GM12878 (cell line): ENCODE data around the gene SYT1. TPM values are rescaled to one million over a fixed set of nuclear protein-coding genes. Genes with fewer than 3 reads are reported as not detected.

Experiments used
- ATAC-seq: fragments of 200-7000 bp; cut with Tn5 transposase; 3 replicates; pipeline ENCODE4 v1.9.1; 2020; ENCODE audit warnings: mild to moderate bottlenecking, moderate library complexity
- BruUV-seq: library from RNA; stranded (reverse); fragments of 400-500 nt; replicated peaks from 2 replicates; lab custom pipeline; 2021; lab: Mats Ljungman, UMichigan
- CTCF ChIA-PET: fragments of 300-600 bp; sonication (Branson Sonifier 250); formaldehyde crosslinking; extraction: SDS; loops from one replicate; lab custom pipeline; 2021; ENCODE audit warnings: inconsistent platforms; lab: Yijun Ruan, JAX
- POLR2A ChIA-PET: fragments of 350-600 bp; formaldehyde crosslinking; extraction: SDS; loops from one replicate; lab custom pipeline; 2021; ENCODE audit warnings: inconsistent platforms; lab: Charles Lee
- RAD21 ChIA-PET: fragments of 300-600 bp; sonication (Branson Sonifier 250); formaldehyde crosslinking; loops from one replicate; lab custom pipeline; 2023; ENCODE audit warnings: antibody characterized with exemption; ENCODE audit not compliant: unreplicated experiment; lab: Charles Lee
- SMC1A ChIA-PET: fragments of 300-600 bp; sonication (Branson Sonifier 250); formaldehyde crosslinking; loops from one replicate; lab custom pipeline; 2023; ENCODE audit not compliant: unreplicated experiment, uncharacterized antibody; lab: Charles Lee
- DNase-seq: peaks from one replicate; pipeline ENCODE4 v3.0.0-alpha.2; 2011; ENCODE audit warnings: low read depth, low spot score
- FAIRE-seq: peaks from 3 replicates; lab custom pipeline; 2011; peaks lifted over from hg19 to GRCh38; lab: Jason Lieb, UNC
- H2AFZ ChIP-seq: 2 replicates; pipeline ENCODE4 v1.6.0; 2011; ENCODE audit warnings: low read depth, low read length, control low read depth; ENCODE audit not compliant: control insufficient read depth
- H3K27ac ChIP-seq: 2 replicates; pipeline ENCODE4 v1.5.1; 2011; ENCODE audit warnings: control low read depth; ENCODE audit not compliant: control insufficient read depth, insufficient read depth
- H3K27me3 ChIP-seq, 2 experiments: replicated peaks in 1 of 2; 2 replicates each; pipeline versions ENCODE4 v1.6.0 to v1.6.1; 2011; ENCODE audit warnings: low read length in 1 of 2; ENCODE audit not compliant: control insufficient read depth in 2 of 2, insufficient read depth in 2 of 2
- H3K36me3 ChIP-seq, 2 experiments: 2 replicates each; pipeline ENCODE4 v1.5.1; 2011; ENCODE audit warnings: low read length in 1 of 2; ENCODE audit not compliant: control insufficient read depth in 2 of 2, insufficient read depth in 2 of 2
- H3K4me1 ChIP-seq: 2 replicates; pipeline ENCODE4 v1.6.1; 2011; ENCODE audit warnings: mild to moderate bottlenecking, low read length, moderate library complexity, mixed read lengths; ENCODE audit not compliant: control insufficient read depth, insufficient read depth
- H3K4me2 ChIP-seq: 2 replicates; pipeline ENCODE4 v1.6.0; 2011; ENCODE audit warnings: control low read depth; ENCODE audit not compliant: control insufficient read depth, insufficient read depth
- H3K4me3 ChIP-seq: fragments of 200-600 bp; sonication (generic); 2 replicates; pipeline ENCODE4 v1.5.1; 2016
- H3K79me2 ChIP-seq: 2 replicates; pipeline ENCODE4 v1.6.0; 2011; ENCODE audit warnings: low read length; ENCODE audit not compliant: control insufficient read depth, insufficient read depth
- H3K9ac ChIP-seq: 2 replicates; pipeline ENCODE4 v1.8.0; 2011; ENCODE audit warnings: low read length, control low read depth, mixed read lengths; ENCODE audit not compliant: control insufficient read depth, insufficient read depth
- H3K9me3 ChIP-seq: replicated peaks from 3 replicates; pipeline ENCODE4 v1.5.1; 2011; ENCODE audit warnings: mild to moderate bottlenecking, low read length; ENCODE audit not compliant: control insufficient read depth, insufficient read depth
- H4K20me1 ChIP-seq: 2 replicates; pipeline ENCODE4 v1.6.0; 2011; ENCODE audit not compliant: control insufficient read depth, insufficient read depth
- BHLHE40 ChIP-seq, 2 experiments: fragments of 450-650 bp in 1 of 2; IDR thresholded peaks; 2 replicates each; pipeline ENCODE4 v1.6.1; 2011 to 2017; ENCODE audit warnings: low read depth in 2 of 2, borderline replicate concordance in 1 of 2, improper control_type of control experiment in 1 of 2, low read length in 1 of 2, mild to moderate bottlenecking in 1 of 2
- CBX5 ChIP-seq: sonication (generic); IDR thresholded peaks from 2 replicates; pipeline ENCODE4 v1.6.1; 2016; ENCODE audit warnings: low read depth, moderate library complexity, mild to moderate bottlenecking, inconsistent platforms
- CHD2 ChIP-seq: IDR thresholded peaks from 2 replicates; pipeline ENCODE4 v1.6.1; 2011; ENCODE audit warnings: low read depth, low read length, improper control_type of control experiment, borderline replicate concordance
- EP300 ChIP-seq, 2 experiments: fragments of 150-350 bp in 1 of 2; IDR thresholded peaks; 2 replicates each; pipeline ENCODE4 v1.6.1; 2011 to 2012; ENCODE audit warnings: low read depth in 2 of 2, low read length in 2 of 2, borderline replicate concordance in 1 of 2, improper control_type of control experiment in 1 of 2, inconsistent platforms in 1 of 2; ENCODE audit not compliant: control insufficient read depth in 1 of 2
- FOXK2 ChIP-seq: fragments of 450-650 bp; IDR thresholded peaks from 2 replicates; pipeline ENCODE4 v1.6.1; 2017; ENCODE audit warnings: mild to moderate bottlenecking, moderate library complexity
- KAT2A ChIP-seq: conservative IDR thresholded peaks from 2 replicates; pipeline ENCODE4 v1.6.1; 2011; ENCODE audit warnings: low read depth, low read length; ENCODE audit not compliant: control insufficient read depth
- PAX8 ChIP-seq: fragments of 450-650 bp; IDR thresholded peaks from 2 replicates; pipeline ENCODE4 v1.6.1; 2017; ENCODE audit warnings: mild to moderate bottlenecking, moderate library complexity
- SMAD5 ChIP-seq: IDR thresholded peaks from 2 replicates; pipeline ENCODE4 v1.6.1; 2016; ENCODE audit warnings: antibody characterized with exemption, low read depth
- SREBF2 ChIP-seq: IDR thresholded peaks from 2 replicates; pipeline ENCODE4 v1.6.1; 2012; ENCODE audit warnings: mild to moderate bottlenecking, low read length
- SRF ChIP-seq, 2 experiments: IDR thresholded peaks; 2 replicates each; pipeline ENCODE4 v1.6.1; 2011; ENCODE audit warnings: low read depth in 2 of 2, low read length in 2 of 2, mild to moderate bottlenecking in 1 of 2, moderate library complexity in 1 of 2
- STAT1 ChIP-seq: fragments of 450-650 bp; conservative IDR thresholded peaks from 2 replicates; pipeline ENCODE4 v1.6.1; 2014; ENCODE audit warnings: antibody characterized with exemption, mild to moderate bottlenecking
- ZNF274 ChIP-seq: IDR thresholded peaks from one replicate; pipeline ENCODE4 v1.8.0; 2011; ENCODE audit not compliant: insufficient read length, insufficient read depth
- ZNF384 ChIP-seq: IDR thresholded peaks from 2 replicates; pipeline ENCODE4 v1.6.1; 2012; ENCODE audit warnings: low read depth, mild to moderate bottlenecking, low read length, improper control_type of control experiment, borderline replicate concordance
- ZNF622 ChIP-seq: fragments of 450-650 bp; IDR thresholded peaks from 2 replicates; pipeline ENCODE4 v1.6.1; 2017; ENCODE audit warnings: mild to moderate bottlenecking, inconsistent platforms
- WGBS: methylation state at CpG from one replicate; pipeline ENCODE4 v1.1.6; 2016; ENCODE audit warnings: low lambda C conversion rate; ENCODE audit not compliant: insufficient replicate concordance, insufficient coverage; ENCODE audit errors: missing lambda C conversion rate; 5-methylcytosine and 5-hydroxymethylcytosine counted together
- in situ Hi-C: fragments of 300-500 bp; cut with MboI; formaldehyde crosslinking; loops from 9 replicates; pipeline ENCODE4 v1.14.3; 2018; ENCODE audit warnings: mixed read lengths
- intact Hi-C: fragments of 100-400 bp; cut with micrococcal nuclease; formaldehyde crosslinking; loops from one replicate; pipeline ENCODE4 v1.14.2; 2022; ENCODE audit not compliant: unreplicated experiment
- polyA plus RNA-seq, 11 experiments: library from polyadenylated mRNA; depleted of rRNA in 4 of 11; unstranded in 6 of 11; stranded (reverse) in 5 of 11; fragments of >200 nt; fragmentation: Nextera tagmentation in 4 of 11; fragmentation: Illumina TruSeq in 1 of 11; extraction: Ambion mirVana in 4 of 11; extraction: Trizol in 1 of 11; gene quantifications; 1 replicate in 1 of 11; 2 replicates in 10 of 11; pipeline versions ENCODE4 v1.2.1 to v1.2.3, GENCODE V29; 2011 to 2016; ENCODE audit warnings: inconsistent platforms in 2 of 11, missing spikeins in 2 of 11, low read depth in 1 of 11
- total RNA-seq, 4 experiments: library from RNA; depleted of rRNA in 3 of 4; stranded (reverse); fragments of >200 nt in 3 of 4; fragmentation: Illumina TruSeq in 1 of 4; extraction: Trizol in 1 of 4; gene quantifications; 2 replicates each; pipeline versions ENCODE4 v1.2.1 to v1.2.3, GENCODE V29; 2013 to 2021
- TF ChIP-seq, protein P1 (sequence below): IDR thresholded peaks from 2 replicates; pipeline ENCODE4 v1.6.1; 2011; ENCODE audit warnings: borderline replicate concordance, low read depth, mild to moderate bottlenecking, moderate library complexity, mixed read lengths, low read length; ENCODE audit not compliant: insufficient read depth; ENCODE audit errors: extremely low read length
- TF ChIP-seq, protein P2 (sequence below): fragments of 450-650 bp; IDR thresholded peaks from 2 replicates; pipeline ENCODE4 v1.6.1; 2017; ENCODE audit warnings: mild to moderate bottlenecking, moderate library complexity
- TF ChIP-seq, protein P3 (sequence below): fragments of 450-650 bp; IDR thresholded peaks from 2 replicates; pipeline ENCODE4 v1.6.1; 2017; ENCODE audit warnings: mild to moderate bottlenecking, moderate library complexity

SYT1 gene
- total and polyA plus RNA-seq, 10 of the 15 experiments (the other 5 are each of a cell fraction or from before 2014, with no cell fraction given) = 0.10 to 0.28 TPM; not detected in 8

DNA sequence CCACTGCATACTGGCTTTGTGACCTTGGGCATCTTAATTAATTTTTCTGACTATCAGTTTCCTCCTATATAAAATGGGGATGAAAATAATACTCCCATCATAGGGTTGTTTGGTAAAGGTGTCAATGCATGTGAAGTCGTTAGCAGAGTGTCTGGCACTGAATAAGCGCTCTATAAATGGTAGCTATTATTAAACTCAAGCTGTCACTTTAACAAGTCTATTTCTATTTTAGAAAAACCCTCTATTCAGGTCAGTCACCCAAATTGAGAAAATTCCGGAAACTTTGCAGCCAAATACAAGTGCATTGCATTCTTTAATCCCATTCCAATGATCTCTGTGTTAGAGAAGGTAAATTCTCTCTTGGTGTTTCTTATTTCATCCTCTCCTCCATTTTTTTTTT is 363.1 kb downstream of the SYT1 start:
- ChIA-PET RAD21 (no interaction called here), SMC1A (interaction anchor here (0.7 kb wide), 2 partner anchors 282 to 1753 kb away, joined by 3 to 4 read pairs; no protein-coding TSS in a partner anchor), POLR2A (no interaction called here), CTCF (no interaction called here)
- Histone ChIP-seq H3K79me2 (no peaks in the 10 kb centered on the region), H3K27me3 (no peaks in the 10 kb centered on the region), H3K36me3 (no peaks in the 10 kb centered on the region), H3K4me2 (no peak overlapping the region), H3K9ac (no peak overlapping the region), H3K4me3 (no peak overlapping the region), H3K27ac (no peak overlapping the region), H3K4me1 (no peaks in the 10 kb centered on the region), H2AFZ (no peak overlapping the region), H4K20me1 (no peaks in the 10 kb centered on the region), H3K9me3 (no peaks in the 10 kb centered on the region)
- in situ Hi-C loops (no loop called here), intact Hi-C loops (no loop called here)
- ATAC-seq = no peak
- no peak for FAIRE-seq
- 40% methylated on average over 3 of the region's 3 CpGs for WGBS
- no peak for DNase-seq
- BruUV-seq = no TSS peak
- no peak for TF ChIP-seq CHD2
- TF ChIP-seq SREBF2 = no peak
- no peak for TF ChIP-seq SMAD5
- no peak for TF ChIP-seq ZNF274
- no peak for TF ChIP-seq ZNF622
- no peak for TF ChIP-seq ZNF384
- TF ChIP-seq CBX5 = no peak
- no peak for TF ChIP-seq PAX8
- TF ChIP-seq BHLHE40 (IDR thresholded peaks at IDR 0.05; ENCODE audit: borderline replicate concordance in 1 of 2, low read depth in 2 of 2, low read length in 1 of 2) = no peak
- no peak for TF ChIP-seq KAT2A
- TF ChIP-seq, protein P1, sequence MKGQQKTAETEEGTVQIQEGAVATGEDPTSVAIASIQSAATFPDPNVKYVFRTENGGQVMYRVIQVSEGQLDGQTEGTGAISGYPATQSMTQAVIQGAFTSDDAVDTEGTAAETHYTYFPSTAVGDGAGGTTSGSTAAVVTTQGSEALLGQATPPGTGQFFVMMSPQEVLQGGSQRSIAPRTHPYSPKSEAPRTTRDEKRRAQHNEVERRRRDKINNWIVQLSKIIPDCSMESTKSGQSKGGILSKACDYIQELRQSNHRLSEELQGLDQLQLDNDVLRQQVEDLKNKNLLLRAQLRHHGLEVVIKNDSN = no peak
- TF ChIP-seq, protein P2, sequence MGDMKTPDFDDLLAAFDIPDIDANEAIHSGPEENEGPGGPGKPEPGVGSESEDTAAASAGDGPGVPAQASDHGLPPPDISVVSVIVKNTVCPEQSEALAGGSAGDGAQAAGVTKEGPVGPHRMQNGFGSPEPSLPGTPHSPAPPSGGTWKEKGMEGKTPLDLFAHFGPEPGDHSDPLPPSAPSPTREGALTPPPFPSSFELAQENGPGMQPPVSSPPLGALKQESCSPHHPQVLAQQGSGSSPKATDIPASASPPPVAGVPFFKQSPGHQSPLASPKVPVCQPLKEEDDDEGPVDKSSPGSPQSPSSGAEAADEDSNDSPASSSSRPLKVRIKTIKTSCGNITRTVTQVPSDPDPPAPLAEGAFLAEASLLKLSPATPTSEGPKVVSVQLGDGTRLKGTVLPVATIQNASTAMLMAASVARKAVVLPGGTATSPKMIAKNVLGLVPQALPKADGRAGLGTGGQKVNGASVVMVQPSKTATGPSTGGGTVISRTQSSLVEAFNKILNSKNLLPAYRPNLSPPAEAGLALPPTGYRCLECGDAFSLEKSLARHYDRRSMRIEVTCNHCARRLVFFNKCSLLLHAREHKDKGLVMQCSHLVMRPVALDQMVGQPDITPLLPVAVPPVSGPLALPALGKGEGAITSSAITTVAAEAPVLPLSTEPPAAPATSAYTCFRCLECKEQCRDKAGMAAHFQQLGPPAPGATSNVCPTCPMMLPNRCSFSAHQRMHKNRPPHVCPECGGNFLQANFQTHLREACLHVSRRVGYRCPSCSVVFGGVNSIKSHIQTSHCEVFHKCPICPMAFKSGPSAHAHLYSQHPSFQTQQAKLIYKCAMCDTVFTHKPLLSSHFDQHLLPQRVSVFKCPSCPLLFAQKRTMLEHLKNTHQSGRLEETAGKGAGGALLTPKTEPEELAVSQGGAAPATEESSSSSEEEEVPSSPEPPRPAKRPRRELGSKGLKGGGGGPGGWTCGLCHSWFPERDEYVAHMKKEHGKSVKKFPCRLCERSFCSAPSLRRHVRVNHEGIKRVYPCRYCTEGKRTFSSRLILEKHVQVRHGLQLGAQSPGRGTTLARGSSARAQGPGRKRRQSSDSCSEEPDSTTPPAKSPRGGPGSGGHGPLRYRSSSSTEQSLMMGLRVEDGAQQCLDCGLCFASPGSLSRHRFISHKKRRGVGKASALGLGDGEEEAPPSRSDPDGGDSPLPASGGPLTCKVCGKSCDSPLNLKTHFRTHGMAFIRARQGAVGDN = no peak
- TF ChIP-seq, protein P3, sequence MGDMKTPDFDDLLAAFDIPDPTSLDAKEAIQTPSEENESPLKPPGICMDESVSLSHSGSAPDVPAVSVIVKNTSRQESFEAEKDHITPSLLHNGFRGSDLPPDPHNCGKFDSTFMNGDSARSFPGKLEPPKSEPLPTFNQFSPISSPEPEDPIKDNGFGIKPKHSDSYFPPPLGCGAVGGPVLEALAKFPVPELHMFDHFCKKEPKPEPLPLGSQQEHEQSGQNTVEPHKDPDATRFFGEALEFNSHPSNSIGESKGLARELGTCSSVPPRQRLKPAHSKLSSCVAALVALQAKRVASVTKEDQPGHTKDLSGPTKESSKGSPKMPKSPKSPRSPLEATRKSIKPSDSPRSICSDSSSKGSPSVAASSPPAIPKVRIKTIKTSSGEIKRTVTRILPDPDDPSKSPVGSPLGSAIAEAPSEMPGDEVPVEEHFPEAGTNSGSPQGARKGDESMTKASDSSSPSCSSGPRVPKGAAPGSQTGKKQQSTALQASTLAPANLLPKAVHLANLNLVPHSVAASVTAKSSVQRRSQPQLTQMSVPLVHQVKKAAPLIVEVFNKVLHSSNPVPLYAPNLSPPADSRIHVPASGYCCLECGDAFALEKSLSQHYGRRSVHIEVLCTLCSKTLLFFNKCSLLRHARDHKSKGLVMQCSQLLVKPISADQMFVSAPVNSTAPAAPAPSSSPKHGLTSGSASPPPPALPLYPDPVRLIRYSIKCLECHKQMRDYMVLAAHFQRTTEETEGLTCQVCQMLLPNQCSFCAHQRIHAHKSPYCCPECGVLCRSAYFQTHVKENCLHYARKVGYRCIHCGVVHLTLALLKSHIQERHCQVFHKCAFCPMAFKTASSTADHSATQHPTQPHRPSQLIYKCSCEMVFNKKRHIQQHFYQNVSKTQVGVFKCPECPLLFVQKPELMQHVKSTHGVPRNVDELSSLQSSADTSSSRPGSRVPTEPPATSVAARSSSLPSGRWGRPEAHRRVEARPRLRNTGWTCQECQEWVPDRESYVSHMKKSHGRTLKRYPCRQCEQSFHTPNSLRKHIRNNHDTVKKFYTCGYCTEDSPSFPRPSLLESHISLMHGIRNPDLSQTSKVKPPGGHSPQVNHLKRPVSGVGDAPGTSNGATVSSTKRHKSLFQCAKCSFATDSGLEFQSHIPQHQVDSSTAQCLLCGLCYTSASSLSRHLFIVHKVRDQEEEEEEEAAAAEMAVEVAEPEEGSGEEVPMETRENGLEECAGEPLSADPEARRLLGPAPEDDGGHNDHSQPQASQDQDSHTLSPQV = no peak
- no peak for TF ChIP-seq FOXK2
- TF ChIP-seq STAT1 = no peak
- TF ChIP-seq SRF (IDR thresholded peaks at IDR 0.05; ENCODE audit: low read depth in 2 of 2, low read length in 2 of 2) = no peak
- TF ChIP-seq EP300 (IDR thresholded peaks at IDR 0.05; ENCODE audit: borderline replicate concordance in 1 of 2, control insufficient read depth in 1 of 2, low read depth in 2 of 2, low read length in 2 of 2) = no peak
